ENCODE data around the gene P3H2. TPM values are rescaled to one million over a fixed set of nuclear protein-coding genes. Genes with fewer than 3 reads are reported as not detected.

Gene P3H2
- total and polyA plus RNA-seq, 2 experiments from 2014 or later: 8.2 to 24.2 TPM

GRCh38 chr3:190096345-190096744, 24.4 kb downstream of the P3H2 start:
- Histone ChIP-seq H3K4me3 (no peak overlapping the region), H3K9me2 (ENCODE audit: insufficient read depth) (no peaks in the 10 kb centered on the region), H3K36me3 (ENCODE audit: insufficient read depth) (no peaks in the 10 kb centered on the region), H3F3A (replicated peaks; ENCODE audit: low read depth) (no peaks in the 10 kb centered on the region), H3K79me2 (replicated peaks; ENCODE audit: insufficient read depth) (peaks cover 7% of the 10 kb centered on the region; the same call in 1 of the 2 replicates), H4K20me1 (replicated peaks; ENCODE audit: insufficient read depth) (no peaks in the 10 kb centered on the region), H3K4me2 (no peak overlapping the region), H3K27ac (ENCODE audit: low read depth) (no peak overlapping the region), H2AFZ (no peak overlapping the region), H3K27me3 (ENCODE audit: insufficient read depth) (no peaks in the 10 kb centered on the region), H3K4me1 (ENCODE audit: insufficient read depth) (peaks cover 26% of the 10 kb centered on the region)
- H3K36me3 Mint-ChIP-seq (ENCODE audit: low read depth): peaks cover 11% of the 10 kb centered on the region
- peaks cover 3% of the 10 kb centered on the region for H3K27me3 Mint-ChIP-seq (ENCODE audit: insufficient read depth, low read depth, poor library complexity)
- no peak overlapping the region for H3K27ac Mint-ChIP-seq
- no peak overlapping the region for H3K4me3 Mint-ChIP-seq
- ATAC-seq: no peak
- no peaks in the 10 kb centered on the region for H3K9me3 Mint-ChIP-seq
- DNase-seq (ENCODE audit: low spot score): no peak
- TF ChIP-seq ZNF462 (CRISPR knock-in tag; IDR thresholded peaks at IDR 0.05) (no peak), EZH2phosphoT487 (IDR thresholded peaks at IDR 0.05; ENCODE audit: unreplicated experiment) (no peak), REST (IDR thresholded peaks at IDR 0.05; ENCODE audit: unreplicated experiment) (no peak), JUNB (IDR thresholded peaks at IDR 0.05; ENCODE audit: unreplicated experiment) (no peak), EZH2 (IDR thresholded peaks at IDR 0.05; ENCODE audit: low read depth, unreplicated experiment) (no peak), POLR2AphosphoS5 (IDR thresholded peaks at IDR 0.05; ENCODE audit: low read depth) (no peak), ETS1 (IDR thresholded peaks at IDR 0.05) (no peak), CTCF (conservative IDR thresholded peaks at IDR 0.05; ENCODE audit: low read depth in 2 of 2) (no peak), CREB1 (CRISPR knock-in tag; IDR thresholded peaks at IDR 0.05; ENCODE audit: low read depth) (no peak), ZNF331 (CRISPR knock-in tag; IDR thresholded peaks at IDR 0.05; ENCODE audit: low read depth) (no peak), STAT1 (IDR thresholded peaks at IDR 0.05; ENCODE audit: unreplicated experiment) (no peak), NANOG (IDR thresholded peaks at IDR 0.05; ENCODE audit: borderline replicate concordance) (no peak), ZNF114 (CRISPR knock-in tag; IDR thresholded peaks at IDR 0.05) (no peak)
- peaks cover 48% of the 10 kb centered on the region for H3K4me1 Mint-ChIP-seq

All from GM23338 (cell line).